ENCODE results near the gene TROAP. TPM values are rescaled to one million over a fixed set of nuclear protein-coding genes. Genes with fewer than 3 reads are reported as not detected.

Gene TROAP
- total and polyA plus RNA-seq, 4 donors, result 5.1 to 15.7 (median 11.1) TPM

DNA sequence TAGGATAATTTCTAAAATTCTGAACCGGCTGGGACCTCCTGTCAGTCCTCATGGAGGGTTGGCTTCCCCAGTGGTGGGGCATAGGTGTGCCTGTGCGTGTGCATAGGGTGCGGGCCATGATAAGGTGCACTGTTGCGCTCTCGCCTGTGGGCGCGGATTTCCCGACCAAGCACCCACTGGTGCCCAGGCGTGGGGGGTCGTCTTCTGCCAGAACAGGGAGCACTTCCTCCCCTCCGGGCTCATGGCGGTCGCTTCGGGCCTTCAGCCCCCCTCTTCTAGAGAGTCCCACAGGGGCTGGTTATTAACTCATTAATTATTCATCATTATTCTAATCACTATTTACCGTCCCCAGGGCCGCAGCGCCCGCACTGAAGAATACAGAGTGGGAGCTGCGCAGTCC is 11.2 kb downstream of the TROAP start:
- no peak for DNase-seq (ENCODE audit: low read depth in 4 of 6, low spot score in 6 of 6)
- 33% methylated on average over 17 of the region's 19 CpGs for WGBS (ENCODE audit: insufficient coverage)
- peaks cover 80% of the 10 kb centered on the region for H3K27me3 ChIP-seq (ENCODE audit: control insufficient read depth, insufficient read depth, low read length)
- H3K27ac ChIP-seq (ENCODE audit: low read depth, low read length), result no peak overlapping the region
- peaks cover 66% of the 10 kb centered on the region for H3K4me1 ChIP-seq (ENCODE audit: control insufficient read depth, insufficient read depth, low read length)
- no peak overlapping the region for H3K4me3 ChIP-seq (ENCODE audit: low read depth, low read length)
- H3K9me3 ChIP-seq (ENCODE audit: control insufficient read depth, insufficient read depth, low read length), result no peaks in the 10 kb centered on the region
- H3K36me3 ChIP-seq (ENCODE audit: control insufficient read depth, insufficient read depth, low read length), result peaks cover 11% of the 10 kb centered on the region

DNA sequence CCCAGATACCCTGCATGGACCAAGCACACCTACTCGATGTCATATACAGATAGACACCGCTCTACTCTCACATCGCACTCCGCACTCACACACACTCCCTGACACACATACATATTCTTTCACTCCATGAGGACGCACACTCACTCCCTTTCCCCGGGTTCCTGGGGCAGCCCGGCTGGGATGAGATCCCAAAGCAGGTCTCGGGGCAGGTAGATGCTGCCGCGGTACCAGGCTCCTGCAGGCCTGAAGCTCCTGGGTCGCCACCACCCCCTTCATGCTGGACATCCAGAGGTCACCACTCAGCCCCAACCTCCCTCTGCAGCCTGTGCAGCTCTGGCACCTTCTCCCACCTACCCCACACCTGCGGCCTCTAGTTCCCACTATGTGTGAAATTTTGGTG is 11.6 kb downstream of the TROAP start:
- Histone ChIP-seq H3K9me3 (ENCODE audit: control insufficient read depth, insufficient read depth, low read length) (no peaks in the 10 kb centered on the region), H3K4me1 (ENCODE audit: control insufficient read depth, insufficient read depth, low read length) (peaks cover 70% of the 10 kb centered on the region), H3K36me3 (ENCODE audit: control insufficient read depth, insufficient read depth, low read length) (peaks cover 11% of the 10 kb centered on the region), H3K27ac (ENCODE audit: low read depth, low read length) (no peak overlapping the region), H3K4me3 (ENCODE audit: low read depth, low read length) (no peak overlapping the region), H3K27me3 (ENCODE audit: control insufficient read depth, insufficient read depth, low read length) (peaks cover 84% of the 10 kb centered on the region)
- DNase-seq (ENCODE audit: low read depth in 4 of 6, low spot score in 6 of 6), result peak in 1 of 6 donors; percentile 12
- WGBS (ENCODE audit: insufficient coverage), result 35% methylated on average over 11 of the region's 12 CpGs

- H3K36me3 ChIP-seq (ENCODE audit: control insufficient read depth, insufficient read depth, low read length), result peaks cover 8% of the 10 kb centered on the region
- H3K27ac ChIP-seq (ENCODE audit: low read depth, low read length), result no peak overlapping the region
- H3K4me3 ChIP-seq (ENCODE audit: low read depth, low read length), result no peak overlapping the region
- H3K9me3 ChIP-seq (ENCODE audit: control insufficient read depth, insufficient read depth, low read length), result no peaks in the 10 kb centered on the region
- DNase-seq (ENCODE audit: low read depth in 4 of 6, low spot score in 6 of 6), result peak in 1 of 6 donors; percentile 3
- 42% methylated on average over 15 of the region's 16 CpGs for WGBS (ENCODE audit: insufficient coverage)
- H3K4me1 ChIP-seq (ENCODE audit: control insufficient read depth, insufficient read depth, low read length), result peaks cover 76% of the 10 kb centered on the region
- H3K27me3 ChIP-seq (ENCODE audit: control insufficient read depth, insufficient read depth, low read length), result peaks cover 91% of the 10 kb centered on the region
Measured at GRCh38 chr12:49335118-49335954, 12.3 kb downstream of the TROAP start.

DNA sequence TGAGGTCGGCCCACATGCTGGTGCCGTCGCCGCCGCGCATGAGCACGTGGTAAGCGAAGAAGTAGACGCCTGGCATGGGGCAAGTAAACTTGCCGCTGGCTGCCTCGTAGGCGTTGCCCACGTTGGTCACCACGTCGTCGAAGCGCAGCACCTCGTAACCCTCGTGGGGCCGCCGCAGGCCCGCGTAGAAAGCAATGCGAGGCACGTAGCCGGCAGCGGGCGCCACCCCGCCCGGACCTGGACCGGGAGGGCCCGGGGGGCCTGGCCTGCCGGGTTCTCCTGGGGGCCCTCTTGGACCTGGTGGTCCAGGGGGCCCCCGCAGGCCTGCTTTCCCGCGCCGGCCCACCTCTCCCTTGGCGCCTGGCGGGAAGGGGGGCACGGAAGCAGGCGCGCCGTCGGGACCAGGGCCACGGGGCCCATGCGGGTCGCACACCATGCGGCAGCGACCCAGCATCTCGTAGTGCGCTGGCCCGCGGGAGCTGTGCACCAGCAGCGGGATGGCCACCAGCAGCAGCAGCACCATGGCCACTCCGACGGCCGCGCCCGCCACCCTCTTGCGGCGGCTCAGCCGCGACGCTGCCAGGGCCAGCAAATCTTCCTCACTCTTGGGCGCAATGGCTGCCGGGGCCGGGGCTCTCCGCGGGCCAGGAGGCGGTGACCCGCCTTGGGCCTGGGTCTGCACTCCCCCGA is 13.0 kb downstream of the TROAP start:
- Histone ChIP-seq H3K4me3 (ENCODE audit: low read depth, low read length) (peak overlapping the region; percentile 53), H3K4me1 (ENCODE audit: control insufficient read depth, insufficient read depth, low read length) (peaks cover 77% of the 10 kb centered on the region), H3K27ac (ENCODE audit: low read depth, low read length) (no peak overlapping the region), H3K9me3 (ENCODE audit: control insufficient read depth, insufficient read depth, low read length) (no peaks in the 10 kb centered on the region), H3K36me3 (ENCODE audit: control insufficient read depth, insufficient read depth, low read length) (peaks cover 3% of the 10 kb centered on the region), H3K27me3 (ENCODE audit: control insufficient read depth, insufficient read depth, low read length) (peaks cover 98% of the 10 kb centered on the region)
- 5% methylated on average over 72 of the region's 72 CpGs for WGBS (ENCODE audit: insufficient coverage)
- DNase-seq (ENCODE audit: low read depth in 4 of 6, low spot score in 6 of 6), result no peak

- Histone ChIP-seq H3K4me1 (ENCODE audit: control insufficient read depth, insufficient read depth, low read length) (peaks cover 77% of the 10 kb centered on the region), H3K4me3 (ENCODE audit: low read depth, low read length) (peak within 1 kb of the TSS; percentile 53), H3K36me3 (ENCODE audit: control insufficient read depth, insufficient read depth, low read length) (peaks cover 3% of the 10 kb centered on the region), H3K27ac (ENCODE audit: low read depth, low read length) (no peak within 1 kb of the TSS), H3K27me3 (ENCODE audit: control insufficient read depth, insufficient read depth, low read length) (peaks cover 99% of the 10 kb centered on the region), H3K9me3 (ENCODE audit: control insufficient read depth, insufficient read depth, low read length) (no peaks in the 10 kb centered on the region)
- WGBS (ENCODE audit: insufficient coverage), result under 1% methylated on average over 52 of the region's 65 CpGs
- peak in 3 of 6 donors; percentile 56 to 89 (median 85) for DNase-seq (ENCODE audit: low read depth in 4 of 6, low spot score in 6 of 6)
Measured at GRCh38 chr12:49336645-49337584, 13.9 kb downstream of the TROAP start, which contains the start of gene C1QL4. C1QL4 (minus strand) TSS chr12:49337188; CDS start chr12:49336477, 711 bp downstream.

DNA sequence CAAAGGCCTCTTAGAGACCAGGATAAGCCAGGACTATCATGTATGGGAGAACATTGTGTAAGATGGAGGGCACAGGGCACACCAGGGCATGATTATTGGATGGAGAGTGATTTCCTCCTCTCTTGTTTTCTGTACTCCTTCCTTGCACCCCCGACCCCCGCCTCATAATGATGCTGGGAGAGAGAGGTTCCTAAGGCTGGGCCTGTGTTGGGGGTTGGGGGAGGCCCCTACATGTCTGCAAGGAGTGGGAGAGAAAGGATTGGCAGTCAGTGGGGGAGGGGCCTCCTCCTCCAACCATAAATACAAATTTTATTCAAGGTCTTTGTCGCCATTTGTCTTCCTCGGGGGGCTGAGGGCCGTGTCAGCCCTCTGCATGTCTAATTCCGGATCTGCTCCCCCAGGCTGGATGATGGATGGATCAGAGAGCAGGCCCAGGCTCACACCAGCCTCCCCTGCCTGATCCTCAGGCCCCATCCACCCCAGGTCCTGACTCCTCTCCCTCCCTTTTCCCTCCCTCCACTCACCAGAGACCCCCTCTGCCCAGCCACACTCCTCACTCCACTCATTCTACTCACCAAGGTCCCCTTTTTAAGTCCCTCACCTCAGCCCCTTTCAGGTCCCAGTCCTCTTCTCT is 15.9 kb downstream of the TROAP start:
- WGBS (ENCODE audit: insufficient coverage), result 41% methylated on average over 4 of the region's 6 CpGs
- no peaks in the 10 kb centered on the region for H3K9me3 ChIP-seq (ENCODE audit: control insufficient read depth, insufficient read depth, low read length)
- H3K4me1 ChIP-seq (ENCODE audit: control insufficient read depth, insufficient read depth, low read length), result peaks cover 84% of the 10 kb centered on the region
- H3K27ac ChIP-seq (ENCODE audit: low read depth, low read length), result peak overlapping the region; percentile 47
- no peaks in the 10 kb centered on the region for H3K36me3 ChIP-seq (ENCODE audit: control insufficient read depth, insufficient read depth, low read length)
- no peak overlapping the region for H3K4me3 ChIP-seq (ENCODE audit: low read depth, low read length)
- H3K27me3 ChIP-seq (ENCODE audit: control insufficient read depth, insufficient read depth, low read length), result peaks cover 97% of the 10 kb centered on the region
- DNase-seq (ENCODE audit: low read depth in 4 of 6, low spot score in 6 of 6), result no peak

DNA sequence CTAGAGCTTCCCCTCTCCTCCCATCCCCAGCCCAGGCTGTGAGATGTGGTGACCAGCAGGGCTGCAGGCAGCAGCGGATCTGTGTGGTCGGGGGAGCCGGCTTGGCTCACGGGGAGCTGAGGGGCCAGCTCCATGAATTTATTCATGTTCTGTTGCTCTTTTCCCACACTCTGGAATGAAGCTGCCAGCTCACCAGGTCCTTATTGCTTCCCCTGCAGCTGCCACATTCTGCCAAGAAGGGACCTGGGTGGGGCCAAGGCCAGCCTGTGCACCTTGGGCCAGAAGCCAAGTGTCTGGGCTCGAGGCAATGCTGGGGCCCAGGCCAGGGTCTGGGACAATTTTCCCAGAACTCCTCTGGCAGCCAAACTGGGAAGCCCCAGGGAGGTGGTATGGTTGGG is 16.4 kb downstream of the TROAP start:
- WGBS (ENCODE audit: insufficient coverage), result 26% methylated on average over 5 of the region's 5 CpGs
- Histone ChIP-seq H3K36me3 (ENCODE audit: control insufficient read depth, insufficient read depth, low read length) (no peaks in the 10 kb centered on the region), H3K4me3 (ENCODE audit: low read depth, low read length) (no peak overlapping the region), H3K4me1 (ENCODE audit: control insufficient read depth, insufficient read depth, low read length) (peaks cover 83% of the 10 kb centered on the region), H3K9me3 (ENCODE audit: control insufficient read depth, insufficient read depth, low read length) (no peaks in the 10 kb centered on the region), H3K27ac (ENCODE audit: low read depth, low read length) (peak overlapping the region; percentile 47), H3K27me3 (ENCODE audit: control insufficient read depth, insufficient read depth, low read length) (peaks cover 97% of the 10 kb centered on the region)
- peak in 2 of 6 donors; percentile 66 to 70 for DNase-seq (ENCODE audit: low read depth in 4 of 6, low spot score in 6 of 6)

DNA sequence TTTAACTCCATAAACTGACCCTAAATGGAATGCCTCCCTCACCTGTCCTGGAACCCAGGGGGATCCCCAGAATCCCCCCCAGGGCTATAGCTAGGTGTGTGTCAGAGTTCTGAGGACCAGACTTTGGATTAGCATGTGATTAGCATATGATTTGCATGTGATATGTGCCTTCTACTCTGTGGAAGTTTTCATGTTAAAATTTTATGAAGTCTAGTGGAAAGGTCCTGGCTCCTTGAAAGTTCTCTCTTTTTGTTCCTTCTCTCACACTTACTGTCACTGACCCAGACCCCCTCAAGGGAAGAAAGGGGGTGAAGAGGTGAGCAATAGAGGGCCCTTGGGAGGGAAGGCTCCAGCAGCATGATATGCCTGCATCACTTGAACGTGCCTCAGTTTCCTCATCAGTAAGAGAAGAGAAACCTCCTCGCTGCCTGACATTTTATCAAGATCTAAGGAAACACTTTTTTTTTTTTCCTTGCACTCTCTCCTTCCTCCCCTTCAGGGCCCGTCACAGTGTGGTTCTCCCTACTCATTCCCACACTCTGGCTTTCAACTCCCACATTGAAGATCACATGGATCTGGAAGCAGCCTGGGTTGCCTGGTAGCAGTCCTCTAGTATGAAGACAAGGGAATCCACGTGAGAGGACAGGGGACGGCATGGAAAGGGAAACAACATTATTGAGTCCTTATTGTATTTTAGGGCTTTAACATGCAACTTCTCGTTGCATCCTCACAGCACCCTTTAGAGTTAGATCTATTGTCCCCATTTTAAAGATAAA is 17.2 kb downstream of the TROAP start:
- H3K27ac ChIP-seq (ENCODE audit: low read depth, low read length), result peak overlapping the region; percentile 47
- H3K4me3 ChIP-seq (ENCODE audit: low read depth, low read length), result no peak overlapping the region
- H3K27me3 ChIP-seq (ENCODE audit: control insufficient read depth, insufficient read depth, low read length), result peaks cover 96% of the 10 kb centered on the region
- H3K4me1 ChIP-seq (ENCODE audit: control insufficient read depth, insufficient read depth, low read length), result peaks cover 83% of the 10 kb centered on the region
- H3K9me3 ChIP-seq (ENCODE audit: control insufficient read depth, insufficient read depth, low read length), result no peaks in the 10 kb centered on the region
- DNase-seq (ENCODE audit: low read depth in 4 of 6, low spot score in 6 of 6), result peak in 1 of 6 donors; percentile 19
- H3K36me3 ChIP-seq (ENCODE audit: control insufficient read depth, insufficient read depth, low read length), result no peaks in the 10 kb centered on the region
- 67% methylated on average over 1 of the region's 6 CpGs for WGBS (ENCODE audit: insufficient coverage)
